HTERT RPE-1 (cell line): ENCODE data around the gene DNAJB7.
"Not testable (repeated sequence)": the region's sequence is repeated elsewhere in the genome, so short reads cannot be mapped to it uniquely, and the experiment has no call there.

Source experiments
- in situ Hi-C: fragments of 300-500 bp; cut with MboI; formaldehyde crosslinking; loops from 4 replicates; pipeline ENCODE4 v1.14.3; 2020; ENCODE audit warnings: low sequenced_read_pairs

DNAJB7 gene

GRCh38 chr22:40845816-40846215 lies 16.1 kb downstream of the DNAJB7 start:
- in situ Hi-C loops = not testable (repeated sequence)

DNA sequence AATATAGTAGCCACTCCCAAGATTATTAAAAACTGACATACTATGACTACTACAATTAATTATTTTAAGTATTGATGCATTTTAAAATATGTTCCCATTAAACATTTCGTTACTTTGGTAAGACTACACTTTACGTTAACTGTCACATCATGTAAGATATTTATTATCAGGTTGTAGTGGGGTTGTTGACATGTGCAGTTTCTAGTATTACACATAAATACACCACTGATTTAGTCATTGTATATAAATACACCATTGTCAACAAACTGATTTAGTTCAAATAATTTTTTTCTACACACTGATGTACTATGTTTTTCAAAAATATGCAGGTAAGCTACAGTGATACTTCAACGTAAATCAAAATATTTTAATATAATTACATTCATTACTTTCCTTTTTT lies 17.0 kb downstream of the DNAJB7 start:
- in situ Hi-C loops = no loop called here

DNA sequence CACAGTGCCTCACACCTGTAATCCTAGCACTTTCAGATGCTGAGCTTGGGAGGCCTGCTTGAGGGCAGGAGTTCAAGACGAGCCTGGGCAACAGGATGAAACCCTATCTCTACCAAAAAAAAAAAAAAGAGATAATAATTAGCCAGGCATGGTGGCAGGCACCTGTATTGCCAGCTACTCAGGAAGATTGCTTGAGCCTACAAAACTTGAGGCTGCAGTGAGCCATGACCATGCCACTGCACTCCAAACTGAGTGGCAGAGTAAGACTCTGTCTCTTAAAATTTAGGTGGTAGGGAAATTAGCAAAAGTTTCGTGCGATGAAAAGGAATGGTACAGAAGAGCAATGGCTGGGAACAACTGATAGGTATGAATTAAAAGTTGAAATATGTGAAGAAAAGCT lies 23.4 kb downstream of the DNAJB7 start:
- in situ Hi-C loops = no loop called here

- in situ Hi-C loops = no loop called here
These were observed 27.3 kb downstream of the DNAJB7 start for GRCh38 chr22:40834619-40835018.

DNA sequence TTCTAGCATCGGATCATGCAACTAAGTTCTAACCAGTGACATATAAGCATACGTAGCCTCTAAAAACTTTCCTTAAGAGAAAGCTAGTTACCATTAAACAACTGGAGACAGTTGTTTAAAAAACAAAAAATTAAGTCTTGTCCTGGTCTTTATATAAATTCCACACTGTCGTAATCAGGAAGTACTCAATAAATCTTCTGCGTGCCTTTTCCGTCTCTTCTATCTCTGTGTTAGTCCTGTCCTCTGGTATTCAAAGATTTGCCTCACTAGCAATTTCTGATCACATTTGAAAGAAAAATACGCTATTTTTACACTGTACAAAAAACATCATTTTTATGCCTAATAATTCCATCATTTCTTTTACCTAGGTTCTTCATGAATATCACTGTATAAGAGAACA lies 32.8 kb downstream of the DNAJB7 start:
- in situ Hi-C loops = no loop called here

- in situ Hi-C loops = no loop called here
These were observed 34.8 kb downstream of the DNAJB7 start for GRCh38 chr22:40826984-40827741.

- in situ Hi-C loops = not testable (repeated sequence)
These were observed 35.6 kb downstream of the DNAJB7 start for GRCh38 chr22:40826292-40826691.

- in situ Hi-C loops = no loop called here
These were observed 38.5 kb downstream of the DNAJB7 start for GRCh38 chr22:40823426-40823825.

DNA sequence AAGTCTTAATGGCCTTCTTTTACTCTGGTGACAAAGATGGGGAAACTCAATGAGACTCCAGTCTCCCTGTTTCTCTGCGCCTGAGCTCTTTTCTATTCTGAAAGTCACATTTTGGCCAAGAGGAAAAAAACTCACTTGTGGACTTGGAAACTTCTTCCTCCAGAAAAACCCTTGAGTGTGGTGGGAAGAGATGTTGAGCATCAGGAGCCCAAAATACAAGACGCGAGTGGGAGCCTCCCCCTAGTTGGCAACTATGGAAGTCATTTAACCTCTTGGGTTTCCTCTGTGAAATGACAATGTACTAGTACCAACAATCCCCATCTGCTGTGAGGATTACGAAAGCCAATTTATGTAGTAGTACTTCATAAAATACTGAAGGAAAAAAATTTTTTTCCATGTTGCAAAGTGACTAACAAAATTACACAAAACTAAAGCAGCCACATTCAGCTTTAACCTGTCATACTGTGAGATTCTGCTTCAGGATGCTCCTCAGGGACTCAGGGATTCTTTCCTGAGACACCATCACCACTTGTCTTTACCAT lies 42.2 kb downstream of the DNAJB7 start:
- in situ Hi-C loops = no loop called here

GRCh38 chr22:40818747-40819598 lies 42.9 kb downstream of the DNAJB7 start, which contains the start of gene SLC25A17:
Gene SLC25A17, minus strand, starts transcription at chr22:40819346. Its CDS starts 98 bp downstream, at chr22:40819248.
- in situ Hi-C loops = no loop called here

GRCh38 chr22:40818192-40818746 lies 43.6 kb downstream of the DNAJB7 start:
- in situ Hi-C loops = no loop called here

DNA sequence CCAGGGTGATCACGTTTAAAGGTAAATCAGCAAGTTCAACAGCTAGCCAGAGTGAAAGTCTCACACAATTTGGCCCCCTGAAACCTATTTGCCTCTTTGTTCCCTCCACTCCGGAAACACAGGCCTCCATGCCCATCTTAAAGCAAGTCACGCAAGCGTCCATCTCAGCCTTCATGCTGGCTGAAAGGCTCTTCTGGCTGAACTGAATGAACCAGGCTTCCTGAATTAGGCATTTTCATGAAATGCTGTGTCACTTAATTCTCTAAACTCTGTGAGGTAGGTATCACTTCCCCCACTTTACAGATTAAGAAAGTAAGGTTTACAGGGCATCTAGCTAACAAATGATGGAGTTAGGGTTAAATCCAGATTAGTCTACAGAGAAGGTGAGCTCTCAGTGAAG lies 44.2 kb downstream of the DNAJB7 start:
- in situ Hi-C loops = no loop called here

- in situ Hi-C loops = no loop called here
These were observed 48.0 kb downstream of the DNAJB7 start for GRCh38 chr22:40813912-40814315.
